ENCODE data around the gene SPRR2G. TPM values are rescaled to one million over a fixed set of nuclear protein-coding genes. Genes with fewer than 3 reads are reported as not detected.
"Not testable (repeated sequence)": the region's sequence is repeated elsewhere in the genome, so short reads cannot be mapped to it uniquely, and the experiment has no call there.

The SPRR2G gene
- total RNA-seq = 10 to 100 TPM in 3 of 4 donors, 1 to 10 TPM in 1; 6.8 to 56.6 (median 13.3) TPM

DNA sequence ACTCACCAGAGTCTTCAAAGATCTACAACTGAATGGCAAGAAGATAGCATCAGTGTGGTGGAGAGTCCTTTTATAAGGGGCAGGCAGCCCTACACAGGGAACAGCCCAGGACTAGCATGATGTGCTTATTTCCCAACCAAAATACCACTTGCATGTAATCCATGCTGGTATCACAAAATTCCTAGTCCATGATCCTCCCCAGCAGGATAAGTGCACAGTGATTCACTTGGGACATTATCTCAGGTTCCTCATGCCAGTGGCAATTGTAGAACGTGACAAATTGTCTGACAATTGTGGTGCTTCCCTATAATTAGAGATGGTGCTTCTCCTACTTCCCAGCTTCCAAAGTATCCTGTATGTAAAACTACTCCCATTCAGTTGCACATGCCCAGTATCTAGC, at the start of gene SPRR2G:
TSS of gene SPRR2G (minus strand) at position 45 of the 400 bp plus-strand sequence. CDS start 780 bp downstream, outside the sequence.
- Histone ChIP-seq H3K9me3 (no peaks in the 10 kb centered on the region), H3K27ac (no peak within 1 kb of the TSS), H3K4me3 (no peak within 1 kb of the TSS), H3K27me3 (no peaks in the 10 kb centered on the region), H3K36me3 (no peaks in the 10 kb centered on the region), H3K4me1 (no peaks in the 10 kb centered on the region)
- DNase-seq (ENCODE audit: low spot score in 2 of 2) = no peak
- WGBS = 45% methylated on average over 1 of the region's 1 CpG
- no peak for TF ChIP-seq POLR2A (IDR thresholded peaks at IDR 0.05)
- TF ChIP-seq, protein P1, sequence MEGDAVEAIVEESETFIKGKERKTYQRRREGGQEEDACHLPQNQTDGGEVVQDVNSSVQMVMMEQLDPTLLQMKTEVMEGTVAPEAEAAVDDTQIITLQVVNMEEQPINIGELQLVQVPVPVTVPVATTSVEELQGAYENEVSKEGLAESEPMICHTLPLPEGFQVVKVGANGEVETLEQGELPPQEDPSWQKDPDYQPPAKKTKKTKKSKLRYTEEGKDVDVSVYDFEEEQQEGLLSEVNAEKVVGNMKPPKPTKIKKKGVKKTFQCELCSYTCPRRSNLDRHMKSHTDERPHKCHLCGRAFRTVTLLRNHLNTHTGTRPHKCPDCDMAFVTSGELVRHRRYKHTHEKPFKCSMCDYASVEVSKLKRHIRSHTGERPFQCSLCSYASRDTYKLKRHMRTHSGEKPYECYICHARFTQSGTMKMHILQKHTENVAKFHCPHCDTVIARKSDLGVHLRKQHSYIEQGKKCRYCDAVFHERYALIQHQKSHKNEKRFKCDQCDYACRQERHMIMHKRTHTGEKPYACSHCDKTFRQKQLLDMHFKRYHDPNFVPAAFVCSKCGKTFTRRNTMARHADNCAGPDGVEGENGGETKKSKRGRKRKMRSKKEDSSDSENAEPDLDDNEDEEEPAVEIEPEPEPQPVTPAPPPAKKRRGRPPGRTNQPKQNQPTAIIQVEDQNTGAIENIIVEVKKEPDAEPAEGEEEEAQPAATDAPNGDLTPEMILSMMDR (IDR thresholded peaks at IDR 0.05) = no peak
- TF ChIP-seq EP300 (IDR thresholded peaks at IDR 0.05) = no peak
- TF ChIP-seq POLR2AphosphoS5 (IDR thresholded peaks at IDR 0.05) = no peak

DNA sequence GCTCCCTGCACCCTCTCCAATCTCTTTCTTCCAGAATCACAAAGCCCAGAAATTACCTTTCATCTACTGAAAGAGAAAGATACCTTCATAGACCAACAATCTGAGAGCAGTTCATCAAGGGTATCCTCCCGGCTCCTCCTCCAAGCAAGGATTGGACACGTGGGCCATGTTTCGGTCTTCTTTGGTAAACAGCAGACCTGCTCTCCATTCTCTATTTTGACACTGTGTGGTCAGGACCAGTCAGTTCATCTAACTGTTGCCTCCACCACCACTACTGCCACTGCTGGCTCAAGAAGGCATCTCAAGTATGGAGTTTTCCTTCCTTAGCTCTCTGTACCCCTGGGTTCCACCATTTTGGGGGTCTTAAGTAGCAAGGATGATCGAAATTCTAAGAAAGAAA, 44.5 kb upstream of the SPRR2G start:
- H3K27ac ChIP-seq = no peak overlapping the region
- no peak overlapping the region for H3K4me3 ChIP-seq
- TF ChIP-seq POLR2AphosphoS5 (IDR thresholded peaks at IDR 0.05) = no peak
- TF ChIP-seq, protein P1 (IDR thresholded peaks at IDR 0.05) = no peak
- no peak for TF ChIP-seq EP300 (IDR thresholded peaks at IDR 0.05)
- TF ChIP-seq POLR2A (IDR thresholded peaks at IDR 0.05) = no peak
- WGBS = 84% methylated on average over 4 of the region's 4 CpGs
- H3K36me3 ChIP-seq = no peaks in the 10 kb centered on the region
- no peaks in the 10 kb centered on the region for H3K9me3 ChIP-seq
- H3K4me1 ChIP-seq = no peaks in the 10 kb centered on the region
- DNase-seq (ENCODE audit: low spot score in 2 of 2) = no peak
- peaks cover 3% of the 10 kb centered on the region for H3K27me3 ChIP-seq

DNA sequence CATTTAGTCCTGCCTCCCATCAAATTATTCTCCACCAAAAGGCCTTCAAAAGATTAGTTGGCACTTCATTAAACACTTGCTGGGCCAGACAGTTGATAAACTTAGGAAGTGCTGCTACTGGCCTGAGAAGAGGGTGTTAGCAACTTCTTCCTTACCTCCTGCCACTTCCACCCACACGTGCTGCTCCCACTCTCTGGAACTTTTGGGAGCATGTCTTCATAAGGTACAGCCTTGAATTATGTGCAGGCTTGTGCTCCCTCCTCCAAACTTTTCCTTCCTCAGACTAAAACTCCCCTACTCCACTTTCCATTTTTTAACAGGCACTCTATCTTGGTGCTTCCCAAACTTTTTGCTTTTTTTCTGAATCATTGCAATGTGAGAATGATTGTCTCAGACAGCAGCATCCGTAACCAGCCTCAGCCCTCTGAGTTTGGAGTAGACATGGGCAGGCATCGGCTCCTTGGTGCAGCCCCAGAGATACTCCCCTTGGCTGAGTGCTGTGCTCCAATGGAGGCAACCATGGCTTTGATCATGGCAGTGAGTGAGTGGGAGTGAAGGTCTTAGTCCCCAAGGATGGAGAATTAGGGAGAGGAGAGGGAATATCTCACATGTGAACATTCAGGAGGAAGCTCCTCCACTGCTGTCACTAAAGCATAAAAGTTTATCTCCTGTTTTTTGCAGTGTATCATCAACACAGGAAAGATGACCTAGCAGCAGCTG, 43.8 kb upstream of the SPRR2G start:
- H3K36me3 ChIP-seq = no peaks in the 10 kb centered on the region
- WGBS = 68% methylated on average over 3 of the region's 3 CpGs
- no peak overlapping the region for H3K27ac ChIP-seq
- H3K4me1 ChIP-seq = no peaks in the 10 kb centered on the region
- TF ChIP-seq EP300 (IDR thresholded peaks at IDR 0.05) = no peak
- no peak for TF ChIP-seq POLR2AphosphoS5 (IDR thresholded peaks at IDR 0.05)
- TF ChIP-seq POLR2A (IDR thresholded peaks at IDR 0.05) = no peak
- TF ChIP-seq, protein P1 (IDR thresholded peaks at IDR 0.05) = no peak
- H3K4me3 ChIP-seq = no peak overlapping the region
- no peak for DNase-seq (ENCODE audit: low spot score in 2 of 2)
- no peaks in the 10 kb centered on the region for H3K9me3 ChIP-seq
- peaks cover 3% of the 10 kb centered on the region for H3K27me3 ChIP-seq

DNA sequence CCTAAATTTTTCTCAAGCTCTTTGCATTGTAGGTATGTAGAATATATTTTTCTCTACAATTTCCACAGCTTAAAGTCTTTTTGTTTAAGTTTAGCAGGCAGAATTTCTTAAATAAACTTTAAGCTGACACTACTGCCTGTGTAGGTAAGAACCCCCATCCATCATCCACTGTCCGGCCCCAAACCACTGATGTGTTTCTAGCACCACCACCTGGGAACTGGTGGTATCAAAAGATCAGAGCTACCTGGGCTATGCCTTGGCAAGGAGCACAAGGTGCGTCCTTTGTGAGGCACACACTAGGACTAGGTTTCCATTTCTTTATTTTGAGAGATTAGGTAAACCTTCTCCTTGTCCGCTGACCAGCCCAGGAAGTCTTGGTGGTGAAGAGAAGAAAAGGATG, 42.0 kb upstream of the SPRR2G start:
- DNase-seq (ENCODE audit: low spot score in 2 of 2) = no peak
- no peak for TF ChIP-seq EP300 (IDR thresholded peaks at IDR 0.05)
- TF ChIP-seq POLR2A (IDR thresholded peaks at IDR 0.05) = no peak
- TF ChIP-seq, protein P1 (IDR thresholded peaks at IDR 0.05) = peak; percentile 5 to 18
- no peak for TF ChIP-seq POLR2AphosphoS5 (IDR thresholded peaks at IDR 0.05)
- peaks cover 3% of the 10 kb centered on the region for H3K27me3 ChIP-seq
- 21% methylated on average over 3 of the region's 3 CpGs for WGBS
- no peaks in the 10 kb centered on the region for H3K4me1 ChIP-seq
- H3K27ac ChIP-seq = no peak overlapping the region
- H3K9me3 ChIP-seq = no peaks in the 10 kb centered on the region
- H3K36me3 ChIP-seq = no peaks in the 10 kb centered on the region
- no peak overlapping the region for H3K4me3 ChIP-seq

DNA sequence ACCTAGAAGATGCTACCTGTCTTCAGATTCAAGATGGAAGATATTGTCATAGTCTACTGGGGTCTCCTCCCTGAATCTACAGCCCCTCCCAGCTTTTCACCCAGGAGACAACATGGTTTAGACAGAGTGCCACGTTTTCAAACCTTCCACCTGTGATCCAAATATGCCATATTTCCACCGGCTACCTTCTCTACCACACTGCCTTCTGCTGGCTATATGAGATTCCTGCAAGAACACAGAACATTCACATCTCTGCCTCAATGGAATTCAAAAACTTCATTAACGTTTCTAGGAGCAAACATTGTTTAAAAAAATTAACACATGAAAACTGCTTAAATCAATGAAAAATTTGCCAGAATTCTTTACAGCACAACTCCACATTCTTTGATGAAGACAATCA, 39.7 kb upstream of the SPRR2G start:
- peaks cover 3% of the 10 kb centered on the region for H3K27me3 ChIP-seq
- no peak overlapping the region for H3K27ac ChIP-seq
- no peaks in the 10 kb centered on the region for H3K9me3 ChIP-seq
- TF ChIP-seq, protein P1 (IDR thresholded peaks at IDR 0.05) = peak in 1 of 2 donors; percentile 29
- TF ChIP-seq POLR2AphosphoS5 (IDR thresholded peaks at IDR 0.05) (no peak), EP300 (IDR thresholded peaks at IDR 0.05) (no peak)
- 8% methylated on average over 3 of the region's 3 CpGs for WGBS
- no peak for DNase-seq (ENCODE audit: low spot score in 2 of 2)
- H3K4me3 ChIP-seq = no peak overlapping the region
- H3K36me3 ChIP-seq = no peaks in the 10 kb centered on the region
- H3K4me1 ChIP-seq = no peaks in the 10 kb centered on the region

DNA sequence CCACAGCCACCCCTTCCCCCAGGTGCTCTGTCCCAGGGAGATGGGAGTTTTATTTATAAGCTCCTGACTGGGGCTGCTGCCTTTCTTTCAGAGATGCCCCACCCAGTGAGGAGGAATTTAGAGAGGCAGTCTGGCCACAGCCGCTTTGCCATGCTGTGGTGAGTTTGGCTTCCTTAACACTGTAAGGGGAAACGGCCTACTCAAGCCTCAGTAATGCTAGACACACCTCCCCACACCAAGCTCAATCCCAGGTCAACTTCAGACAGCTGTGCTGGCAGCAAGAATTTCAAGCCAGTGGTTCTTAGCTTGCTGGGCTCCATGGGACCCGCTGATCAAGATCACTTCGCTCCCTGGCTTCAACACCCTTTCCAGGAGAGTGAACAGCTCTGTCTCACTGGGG, 37.6 kb upstream of the SPRR2G start:
- not testable (repeated sequence) for H3K9me3 ChIP-seq; H3K4me1 ChIP-seq; H3K4me3 ChIP-seq; H3K27ac ChIP-seq; H3K27me3 ChIP-seq; DNase-seq (ENCODE audit: low spot score in 2 of 2); H3K36me3 ChIP-seq
- WGBS = 85% methylated on average over 4 of the region's 4 CpGs

Data from suprapubic skin (tissue), 4 donors.